Panc1 (cell line): ENCODE data around the gene HTRA3.

Source experiments
- CTCF ChIP-seq: fragments of 450-650 bp; IDR thresholded peaks from 2 replicates; pipeline ENCODE4 v1.5.1; 2017; ENCODE audit warnings: mild to moderate bottlenecking
- POLR2AphosphoS5 ChIP-seq: IDR thresholded peaks from 2 replicates; pipeline ENCODE4 v1.6.1; 2012; ENCODE audit warnings: mild to moderate bottlenecking, low read depth, low read length, moderate library complexity

GRCh38 chr4:8277356-8278008, 7.9 kb downstream of the HTRA3 start:
- TF ChIP-seq CTCF: no peak
- no peak for TF ChIP-seq POLR2AphosphoS5
